Pancreas (tissue), 10 donors: ENCODE results near the gene NFIA. TPM values are rescaled to one million over a fixed set of nuclear protein-coding genes. Genes with fewer than 3 reads are reported as not detected.

Experiments
- ATAC-seq, 4 donors: fragments of 200-7000 bp; cut with Tn5 transposase; one replicate each; pipeline versions ENCODE4 v1.8.0 to v1.9.1; 2020; ENCODE audit warnings: mild to moderate bottlenecking in 4 of 4, moderate library complexity in 4 of 4
- DNase-seq, 6 donors: peaks; one replicate each; pipeline ENCODE4 v3.0.0-alpha.2; 2020
- FAIRE-seq: peaks from 2 replicates; lab custom pipeline; 2012; peaks lifted over from hg19 to GRCh38; lab: Jason Lieb, UNC
- H3K27ac ChIP-seq, 4 donors: fragments of 200-600 bp; sonication (generic); 1 replicate in 3 of 4; 2 replicates in 1 of 4; pipeline versions ENCODE4 v1.5.0 to v1.8.0; 2020
- H3K27me3 ChIP-seq, 4 donors: fragments of 200-600 bp; one replicate each; pipeline ENCODE4 v1.8.0; 2021
- H3K36me3 ChIP-seq, 3 donors: fragments of 200-600 bp; sonication (generic) in 1 of 3; one replicate each; pipeline versions ENCODE4 v1.5.0 to v1.8.0; 2020 to 2021
- H3K4me1 ChIP-seq, 3 donors: fragments of 200-600 bp; one replicate each; pipeline ENCODE4 v1.8.0; 2021
- H3K4me3 ChIP-seq, 4 donors: fragments of 200-600 bp; sonication (generic) in 2 of 4; one replicate each; pipeline versions ENCODE4 v1.5.0 to v1.8.0; 2020 to 2021
- H3K9me3 ChIP-seq, 4 donors: fragments of 200-600 bp; one replicate each; pipeline ENCODE4 v1.8.0; 2021
- CTCF ChIP-seq, 4 donors: fragments of 200-600 bp; sonication (generic) in 3 of 4; IDR thresholded peaks; one replicate each; pipeline versions ENCODE4 v1.5.0 to v1.8.0; 2021; ENCODE audit warnings: antibody characterized with exemption in 4 of 4
- WGBS, 2 donors: extraction: QIAGEN DNeasy Blood & Tissue Kit; methylation state at CpG; one replicate each; pipeline ENCODE4 v1.1.7; 2013; 5-methylcytosine and 5-hydroxymethylcytosine counted together
- intact Hi-C, 3 donors: fragments of 100-400 bp; cut with DNase I; formaldehyde crosslinking; loops; one replicate each; pipeline versions ENCODE4 v1.11.1 to v1.14.2; 2022
- polyA plus RNA-seq, 2 donors: library from polyadenylated mRNA; stranded (reverse); fragments of 200-250 nt; gene quantifications; one replicate each; pipeline ENCODE4 v1.2.3, GENCODE V29; 2013
- total RNA-seq, 6 donors: library from RNA; stranded (reverse); fragmentation: NEBNext Ultra II Directional in 4 of 6; extraction: Animal tissue kit (Norgen Biotek cat#: 25700) in 4 of 6; gene quantifications; one replicate each; pipeline versions ENCODE4 v1.2.1 to v1.2.4, GENCODE V29; 2021 to 2023
- donor health status: healthy with polysubstance abuse.
- donor health status: DM: no; HTN: no; CAD: no; lungs with moderate emphysema.
- donor health status: DM: no; HTN: no; CAD: no.
- donor health status: control.
- donor health status: control.
- donor health status: Bipolar disorder and iron deficiency.
- donor health status: DM: yes; HTN: yes; CAD: no.
- donor health status: DM: no; HTN: no; CAD: no.
- donor health status: DM: no; HTN: no; CAD: no.
- donor health status: DM: yes; HTN: yes; CAD: no.

Gene NFIA
- total and polyA plus RNA-seq, 8 donors: 4.9 to 48.1 (median 30.2) TPM

GRCh38 chr1:61338899-61339298, 256.5 kb downstream of the NFIA start:
- Histone ChIP-seq H3K36me3 (no peaks in the 10 kb centered on the region), H3K4me1 (peaks cover 16 to 31% (median 29%) of the 10 kb centered on the region in 3 donors), H3K4me3 (peak overlapping the region in 2 of 4 donors; percentile 13 to 26), H3K27ac (peak overlapping the region; percentile 61 to 88 (median 68)), H3K9me3 (no peaks in the 10 kb centered on the region), H3K27me3 (no peaks in the 10 kb centered on the region)
- no peak for TF ChIP-seq CTCF (IDR thresholded peaks at IDR 0.05)
- WGBS, 2 donors: 13 to 17% methylated on average over 5 of the region's 5 CpGs
- FAIRE-seq: no peak
- DNase-seq: peak in 2 of 6 donors; percentile 16 to 19
- intact Hi-C loops: loop anchor here in 1 of 3 donors (10.0 kb wide), 2 partner anchors 84 to 284 kb away; no protein-coding TSS in a partner anchor
- ATAC-seq: peak; percentile 64 to 76 (median 70)

- no peak overlapping the region for H3K27ac ChIP-seq
- no peaks in the 10 kb centered on the region for H3K9me3 ChIP-seq
- no peaks in the 10 kb centered on the region for H3K36me3 ChIP-seq
- intact Hi-C loops: no loop called here
- peaks cover 16 to 33% (median 28%) of the 10 kb centered on the region in 3 donors for H3K4me1 ChIP-seq
- no peak overlapping the region for H3K4me3 ChIP-seq
- WGBS, 2 donors: 94 to 98% methylated on average over 6 of the region's 6 CpGs
- ATAC-seq: no peak
- H3K27me3 ChIP-seq: no peaks in the 10 kb centered on the region
- FAIRE-seq: no peak
- TF ChIP-seq CTCF (IDR thresholded peaks at IDR 0.05): no peak
- DNase-seq: no peak
Measured at GRCh38 chr1:61341426-61341825, 259.1 kb downstream of the NFIA start.

- ATAC-seq (peak in 2 of 4 donors; percentile 10 to 20), DNase-seq (no peak)
- intact Hi-C loops: no loop called here
Measured at GRCh38 chr1:61343734-61344420, 261.5 kb downstream of the NFIA start.

GRCh38 chr1:61344696-61345095, 262.3 kb downstream of the NFIA start:
- no peak for FAIRE-seq
- peak in 2 of 4 donors; percentile 38 to 46 for ATAC-seq

More at GRCh38 chr1:61343734-61344420, 261.5 kb downstream of the NFIA start:
- H3K9me3 ChIP-seq: no peaks in the 10 kb centered on the region
- H3K4me3 ChIP-seq: no peak overlapping the region
- 59 to 62% methylated on average over 6 of the region's 6 CpGs for WGBS, 2 donors
- no peak for TF ChIP-seq CTCF (IDR thresholded peaks at IDR 0.05)
- no peak for FAIRE-seq
- peak overlapping the region in 1 of 4 donors; percentile 19 for H3K27ac ChIP-seq
- no peaks in the 10 kb centered on the region for H3K36me3 ChIP-seq
- no peaks in the 10 kb centered on the region for H3K27me3 ChIP-seq
- peaks cover 8 to 26% (median 14%) of the 10 kb centered on the region in 3 donors for H3K4me1 ChIP-seq

More at GRCh38 chr1:61344696-61345095, 262.3 kb downstream of the NFIA start:
- H3K27me3 ChIP-seq: no peaks in the 10 kb centered on the region
- H3K36me3 ChIP-seq: no peaks in the 10 kb centered on the region
- intact Hi-C loops: no loop called here
- H3K4me1 ChIP-seq: peaks cover 0 to 18% (median 6%) of the 10 kb centered on the region in 3 donors
- 32 to 45% methylated on average over 2 of the region's 2 CpGs for WGBS, 2 donors
- no peak overlapping the region for H3K27ac ChIP-seq
- no peak for DNase-seq
- no peak for TF ChIP-seq CTCF (IDR thresholded peaks at IDR 0.05)
- no peaks in the 10 kb centered on the region for H3K9me3 ChIP-seq
- H3K4me3 ChIP-seq: no peak overlapping the region
